DND-41 (cell line): ENCODE data around the gene NAA16.

Source experiments
- EZH2 ChIP-seq: IDR thresholded peaks from 3 replicates; pipeline ENCODE4 v1.6.1; 2012; ENCODE audit warnings: borderline replicate concordance, low read depth, mild to moderate bottlenecking, moderate library complexity, low read length, inconsistent platforms; ENCODE audit not compliant: severe bottlenecking
- TF ChIP-seq, protein P1 (sequence below): IDR thresholded peaks from 2 replicates; pipeline ENCODE4 v1.5.1; 2012; ENCODE audit warnings: borderline replicate concordance, low read length, moderate library complexity, mild to moderate bottlenecking; ENCODE audit not compliant: poor library complexity, severe bottlenecking; ENCODE audit errors: extremely low read depth

DNA sequence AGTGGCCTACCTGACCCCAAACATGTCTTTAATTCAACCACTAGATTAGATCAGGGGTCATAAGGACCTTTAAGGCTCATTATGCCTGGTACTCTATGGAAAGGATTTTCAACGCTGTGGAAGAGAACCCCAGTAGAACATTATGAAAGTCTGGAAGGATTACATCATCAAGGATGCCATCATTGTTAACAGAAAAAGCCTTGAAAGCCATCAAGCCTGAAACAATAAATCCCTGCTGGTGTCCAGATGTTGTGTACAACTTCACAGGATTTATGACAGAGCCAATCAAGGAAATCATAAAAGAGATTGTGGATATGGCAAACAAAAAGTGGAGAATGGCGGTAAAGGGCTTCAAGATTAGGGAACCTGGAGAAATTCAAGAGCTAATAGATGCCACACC is 59.7 kb downstream of the NAA16 start:
- TF ChIP-seq, protein P1, sequence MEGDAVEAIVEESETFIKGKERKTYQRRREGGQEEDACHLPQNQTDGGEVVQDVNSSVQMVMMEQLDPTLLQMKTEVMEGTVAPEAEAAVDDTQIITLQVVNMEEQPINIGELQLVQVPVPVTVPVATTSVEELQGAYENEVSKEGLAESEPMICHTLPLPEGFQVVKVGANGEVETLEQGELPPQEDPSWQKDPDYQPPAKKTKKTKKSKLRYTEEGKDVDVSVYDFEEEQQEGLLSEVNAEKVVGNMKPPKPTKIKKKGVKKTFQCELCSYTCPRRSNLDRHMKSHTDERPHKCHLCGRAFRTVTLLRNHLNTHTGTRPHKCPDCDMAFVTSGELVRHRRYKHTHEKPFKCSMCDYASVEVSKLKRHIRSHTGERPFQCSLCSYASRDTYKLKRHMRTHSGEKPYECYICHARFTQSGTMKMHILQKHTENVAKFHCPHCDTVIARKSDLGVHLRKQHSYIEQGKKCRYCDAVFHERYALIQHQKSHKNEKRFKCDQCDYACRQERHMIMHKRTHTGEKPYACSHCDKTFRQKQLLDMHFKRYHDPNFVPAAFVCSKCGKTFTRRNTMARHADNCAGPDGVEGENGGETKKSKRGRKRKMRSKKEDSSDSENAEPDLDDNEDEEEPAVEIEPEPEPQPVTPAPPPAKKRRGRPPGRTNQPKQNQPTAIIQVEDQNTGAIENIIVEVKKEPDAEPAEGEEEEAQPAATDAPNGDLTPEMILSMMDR = no peak
- no peak for TF ChIP-seq EZH2
